Measurements from ENCODE around the gene ATG3.

ATG3 gene

GRCh38 chr3:112602217-112602838 is 40.6 kb upstream of the ATG3 start:
- Histone ChIP-seq H3K9me2 (replicated peaks; ENCODE audit: control insufficient read depth, low read length) (no peaks in the 10 kb centered on the region), H3K27ac (ENCODE audit: low read depth, low read length) (no peak overlapping the region), H4K20me1 (ENCODE audit: control insufficient read depth, insufficient read depth, low read depth, low read length) (no peaks in the 10 kb centered on the region), H3K36me3 (ENCODE audit: control insufficient read depth, low read length) (no peaks in the 10 kb centered on the region), H3K4me2 (ENCODE audit: low read length) (no peak overlapping the region), H3F3A (ENCODE audit: control insufficient read depth, insufficient read depth) (no peaks in the 10 kb centered on the region), H3K27me3 (ENCODE audit: control insufficient read depth, low read length) (no peaks in the 10 kb centered on the region), H3K4me1 (ENCODE audit: control insufficient read depth, low read length) (no peaks in the 10 kb centered on the region), H3K9me3 (ENCODE audit: control insufficient read depth, insufficient read depth, low read length) (no peaks in the 10 kb centered on the region), H3K4me3 (ENCODE audit: low read length) (no peak overlapping the region), H3K79me2 (ENCODE audit: control insufficient read depth, low read length) (no peaks in the 10 kb centered on the region)
- TF ChIP-seq CTCF (IDR thresholded peaks at IDR 0.05; ENCODE audit: low read depth, low read length, poor library complexity, severe bottlenecking): no peak
- TF ChIP-seq EZH2phosphoT487 (IDR thresholded peaks at IDR 0.05; ENCODE audit: borderline replicate concordance, low read length): no peak

GRCh38 chr3:112598731-112599130 is 37.0 kb upstream of the ATG3 start:
- H3K4me1 ChIP-seq (ENCODE audit: control insufficient read depth, low read length): no peaks in the 10 kb centered on the region
- no peak overlapping the region for H3K27ac ChIP-seq (ENCODE audit: low read depth, low read length)
- no peak for TF ChIP-seq CTCF (IDR thresholded peaks at IDR 0.05; ENCODE audit: low read depth, low read length, poor library complexity, severe bottlenecking)
- no peak for TF ChIP-seq EZH2phosphoT487 (IDR thresholded peaks at IDR 0.05; ENCODE audit: borderline replicate concordance, low read length)
- no peaks in the 10 kb centered on the region for H3K36me3 ChIP-seq (ENCODE audit: control insufficient read depth, low read length)
- no peaks in the 10 kb centered on the region for H3F3A ChIP-seq (ENCODE audit: control insufficient read depth, insufficient read depth)
- no peak overlapping the region for H3K4me2 ChIP-seq (ENCODE audit: low read length)
- no peaks in the 10 kb centered on the region for H3K27me3 ChIP-seq (ENCODE audit: control insufficient read depth, low read length)
- no peak overlapping the region for H3K4me3 ChIP-seq (ENCODE audit: low read length)
- H3K9me3 ChIP-seq (ENCODE audit: control insufficient read depth, insufficient read depth, low read length): no peaks in the 10 kb centered on the region
- H4K20me1 ChIP-seq (ENCODE audit: control insufficient read depth, insufficient read depth, low read depth, low read length): no peaks in the 10 kb centered on the region
- H3K79me2 ChIP-seq (ENCODE audit: control insufficient read depth, low read length): no peaks in the 10 kb centered on the region
- no peaks in the 10 kb centered on the region for H3K9me2 ChIP-seq (replicated peaks; ENCODE audit: control insufficient read depth, low read length)

- Histone ChIP-seq H3K4me2 (ENCODE audit: low read length) (no peak overlapping the region), H3K36me3 (ENCODE audit: control insufficient read depth, low read length) (peaks cover 4% of the 10 kb centered on the region; the same call in 1 of the 2 replicates), H3K9me2 (replicated peaks; ENCODE audit: control insufficient read depth, low read length) (no peaks in the 10 kb centered on the region; the same call in 1 of the 2 replicates), H3F3A (ENCODE audit: control insufficient read depth, insufficient read depth) (no peaks in the 10 kb centered on the region), H3K27me3 (ENCODE audit: control insufficient read depth, low read length) (no peaks in the 10 kb centered on the region), H3K9me3 (ENCODE audit: control insufficient read depth, insufficient read depth, low read length) (no peaks in the 10 kb centered on the region), H3K4me1 (ENCODE audit: control insufficient read depth, low read length) (no peaks in the 10 kb centered on the region), H4K20me1 (ENCODE audit: control insufficient read depth, insufficient read depth, low read depth, low read length) (no peaks in the 10 kb centered on the region), H3K27ac (ENCODE audit: low read depth, low read length) (no peak overlapping the region), H3K79me2 (ENCODE audit: control insufficient read depth, low read length) (no peaks in the 10 kb centered on the region), H3K4me3 (ENCODE audit: low read length) (no peak overlapping the region)
- no peak for TF ChIP-seq EZH2phosphoT487 (IDR thresholded peaks at IDR 0.05; ENCODE audit: borderline replicate concordance, low read length)
- no peak for TF ChIP-seq CTCF (IDR thresholded peaks at IDR 0.05; ENCODE audit: low read depth, low read length, poor library complexity, severe bottlenecking)
These were observed 36.2 kb upstream of the ATG3 start for GRCh38 chr3:112597945-112598344.

Measured in DOHH2 (cell line).